GM19099 (cell line): ENCODE measurements around the gene CRYAB.

Experiments
- POLR2A ChIP-seq: IDR thresholded peaks from 3 replicates; pipeline ENCODE4 v1.6.1; 2011; ENCODE audit warnings: low read depth; ENCODE audit not compliant: insufficient read length; ENCODE audit errors: extremely low read depth

Gene CRYAB

GRCh38 chr11:111878849-111879636 is 32.5 kb downstream of the CRYAB start, which contains the start of the genes CFAP68 and FDXACB1:
CFAP68 (plus strand) TSS chr11:111879541; CDS start chr11:111879561, 20 bp downstream.
FDXACB1 (minus strand) TSS chr11:111879165; CDS start chr11:111879132, 33 bp downstream.
- peak; percentile 71 for TF ChIP-seq POLR2A

- no peak for TF ChIP-seq POLR2A
Measured at GRCh38 chr11:111878385-111878848, 33.2 kb downstream of the CRYAB start.

GRCh38 chr11:111871693-111872161 is 39.8 kb downstream of the CRYAB start:
- TF ChIP-seq POLR2A: no peak

- peak; percentile 68 for TF ChIP-seq POLR2A
Measured at GRCh38 chr11:111870886-111871692, 40.5 kb downstream of the CRYAB start, which contains the start of gene ALG9. ALG9 (minus strand) TSS chr11:111871581; CDS start chr11:111871482, 99 bp downstream.

GRCh38 chr11:111870522-111870885 is 41.1 kb downstream of the CRYAB start:
- TF ChIP-seq POLR2A: no peak

GRCh38 chr11:111870113-111870512 is 41.5 kb downstream of the CRYAB start:
- no peak for TF ChIP-seq POLR2A

GRCh38 chr11:111860257-111860656 is 51.3 kb downstream of the CRYAB start:
- TF ChIP-seq POLR2A: no peak
